GM23338 (cell line): Measurements from ENCODE around the gene FMO2. TPM values are rescaled to one million over a fixed set of nuclear protein-coding genes. Genes with fewer than 3 reads are reported as not detected.
A peak's percentile ranks its signal among the peaks of the same experiment; 100 is the strongest.

Source experiments
- ATAC-seq: fragments of 200-7000 bp; cut with Tn5 transposase; 3 replicates; pipeline ENCODE4 v1.9.1; 2020
- DNase-seq: peaks from one replicate; pipeline ENCODE4 v3.0.0-alpha.2; 2015; ENCODE audit warnings: low spot score
- H2AFZ ChIP-seq: fragments of 200-600 bp; sonication (generic); 2 replicates; pipeline ENCODE4 v1.8.0; 2016; ENCODE audit warnings: antibody characterized with exemption, mild to moderate bottlenecking, moderate library complexity
- H3F3A ChIP-seq: fragments of 200-600 bp; sonication (generic); replicated peaks from 2 replicates; pipeline ENCODE4 v1.8.0; 2017; ENCODE audit warnings: antibody characterized with exemption, mixed run types, low read depth
- H3K27ac ChIP-seq: fragments of 200-600 bp; sonication (generic); 2 replicates; pipeline ENCODE4 v1.6.1; 2016; ENCODE audit warnings: low read depth
- H3K27me3 ChIP-seq: fragments of 200-600 bp; sonication (generic); 2 replicates; pipeline ENCODE4 v1.8.0; 2016; ENCODE audit warnings: mild to moderate bottlenecking, mixed run types, moderate library complexity; ENCODE audit not compliant: insufficient read depth
- H3K36me3 ChIP-seq: fragments of 200-600 bp; sonication (generic); 2 replicates; pipeline ENCODE4 v1.8.0; 2016; ENCODE audit warnings: mild to moderate bottlenecking; ENCODE audit not compliant: insufficient read depth
- H3K4me1 ChIP-seq: fragments of 200-600 bp; sonication (generic); 2 replicates; pipeline ENCODE4 v1.8.0; 2016; ENCODE audit warnings: mild to moderate bottlenecking, moderate library complexity; ENCODE audit not compliant: insufficient read depth
- H3K4me2 ChIP-seq: fragments of 200-600 bp; sonication (generic); 2 replicates; pipeline ENCODE4 v1.7.1; 2017; ENCODE audit warnings: mixed run types
- H3K4me3 ChIP-seq: fragments of 200-600 bp; sonication (generic); 2 replicates; pipeline ENCODE4 v1.6.1; 2016; ENCODE audit warnings: mixed run types
- H3K79me2 ChIP-seq: fragments of 200-600 bp; sonication (generic); replicated peaks from 2 replicates; pipeline ENCODE4 v1.8.0; 2017; ENCODE audit warnings: mild to moderate bottlenecking; ENCODE audit not compliant: insufficient read depth
- H3K9me2 ChIP-seq: fragments of 200-600 bp; sonication (generic); 2 replicates; pipeline ENCODE4 v1.8.0; 2017; ENCODE audit not compliant: insufficient read depth
- H4K20me1 ChIP-seq: fragments of 200-600 bp; sonication (generic); replicated peaks from 2 replicates; pipeline ENCODE4 v1.8.0; 2017; ENCODE audit warnings: mild to moderate bottlenecking; ENCODE audit not compliant: insufficient read depth
- H3K27ac Mint-ChIP-seq: 2 replicates; pipeline ENCODE4 v1.8.0; 2020; ENCODE audit warnings: inconsistent platforms, mild to moderate bottlenecking, moderate library complexity, mixed read lengths
- H3K27me3 Mint-ChIP-seq: 3 replicates; pipeline ENCODE4 v1.8.0; 2022; ENCODE audit warnings: low read depth, mild to moderate bottlenecking, moderate library complexity, mixed read lengths, inconsistent platforms; ENCODE audit not compliant: insufficient read depth, poor library complexity
- H3K36me3 Mint-ChIP-seq: 3 replicates; pipeline ENCODE4 v1.8.0; 2021; ENCODE audit warnings: low read depth, mild to moderate bottlenecking, inconsistent platforms, moderate library complexity, mixed read lengths
- H3K4me1 Mint-ChIP-seq: 3 replicates; pipeline ENCODE4 v1.8.0; 2020; ENCODE audit warnings: mild to moderate bottlenecking, inconsistent platforms, mixed read lengths
- H3K4me3 Mint-ChIP-seq: 3 replicates; pipeline ENCODE4 v1.8.0; 2021; ENCODE audit warnings: moderate library complexity, mild to moderate bottlenecking, inconsistent platforms, mixed read lengths
- H3K9me3 Mint-ChIP-seq: 3 replicates; pipeline ENCODE4 v1.8.0; 2020; ENCODE audit warnings: moderate library complexity, mild to moderate bottlenecking, inconsistent platforms, mixed read lengths
- CREB1 ChIP-seq: fragments of 250-450 bp; sonication (Bioruptor Pico); IDR thresholded peaks from 2 replicates; pipeline ENCODE4 v1.5.0; 2020; ENCODE audit warnings: low read depth, mild to moderate bottlenecking, moderate library complexity
- CTCF ChIP-seq, 2 experiments: fragments of 200-600 bp in 1 of 2; sonication (generic) in 1 of 2; conservative IDR thresholded peaks; 2 replicates each; pipeline versions ENCODE4 v1.5.1 to v1.6.1; 2016 to 2017; ENCODE audit warnings: antibody characterized with exemption in 2 of 2, low read depth in 2 of 2, mild to moderate bottlenecking in 2 of 2, moderate library complexity in 1 of 2
- ETS1 ChIP-seq: IDR thresholded peaks from 2 replicates; pipeline ENCODE4 v1.6.1; 2016; ENCODE audit warnings: antibody characterized with exemption
- EZH2phosphoT487 ChIP-seq: fragments of 200-600 bp; sonication (generic); IDR thresholded peaks from one replicate; pipeline ENCODE4 v1.8.1; 2018; ENCODE audit warnings: antibody characterized with exemption; ENCODE audit not compliant: unreplicated experiment
- JUNB ChIP-seq: IDR thresholded peaks from one replicate; pipeline ENCODE4 v1.6.1; 2016; ENCODE audit warnings: antibody characterized with exemption; ENCODE audit not compliant: unreplicated experiment
- NANOG ChIP-seq: IDR thresholded peaks from 2 replicates; pipeline ENCODE4 v1.6.1; 2016; ENCODE audit warnings: antibody characterized with exemption, borderline replicate concordance
- REST ChIP-seq: IDR thresholded peaks from one replicate; pipeline ENCODE4 v1.6.1; 2018; ENCODE audit warnings: antibody characterized with exemption; ENCODE audit not compliant: unreplicated experiment
- polyA plus RNA-seq: library from polyadenylated mRNA; unstranded; fragments of >200 nt; fragmentation: Nextera tagmentation; extraction: Ambion mirVana; gene quantifications from 2 replicates; pipeline ENCODE4 v1.2.1, GENCODE V29; 2016
- total RNA-seq: library from RNA; depleted of rRNA; stranded (reverse); fragments of >200 nt; shearing (Covaris generic); gene quantifications from 2 replicates; pipeline ENCODE4 v1.2.3, GENCODE V29; 2014
- TF ChIP-seq, protein P1 (sequence below): fragments of 250-450 bp; sonication (Bioruptor Pico); IDR thresholded peaks from 2 replicates; pipeline ENCODE4 v1.5.0; 2020; ENCODE audit warnings: mild to moderate bottlenecking, moderate library complexity

FMO2 gene
- total and polyA plus RNA-seq, 2 experiments from 2014 or later: 0.31 TPM; not detected in 1

- no peak for TF ChIP-seq ETS1
- TF ChIP-seq REST: no peak
- TF ChIP-seq JUNB: no peak
Observed at GRCh38 chr1:171231326-171231725, 46.2 kb downstream of the FMO2 start (continued).

- H3K27me3 Mint-ChIP-seq: peaks cover 7% of the 10 kb centered on the region
- H3K36me3 Mint-ChIP-seq: peaks cover 4% of the 10 kb centered on the region; the same call in 1 of the 3 replicates
- no peaks in the 10 kb centered on the region for H3K79me2 ChIP-seq
- H4K20me1 ChIP-seq: no peaks in the 10 kb centered on the region
- peak overlapping the region; percentile 35; the same call in 1 of the 2 replicates for H2AFZ ChIP-seq
- no peaks in the 10 kb centered on the region for H3K36me3 ChIP-seq
- no peak overlapping the region for H3K4me2 ChIP-seq
- H3K9me3 Mint-ChIP-seq: peaks cover 5% of the 10 kb centered on the region; the same call in 1 of the 3 replicates
- H3K27ac ChIP-seq: no peak overlapping the region
- H3K4me1 ChIP-seq: no peaks in the 10 kb centered on the region
- ATAC-seq (no peak), DNase-seq (no peak)
- H3K4me3 Mint-ChIP-seq: no peak overlapping the region
- H3K4me1 Mint-ChIP-seq: no peaks in the 10 kb centered on the region
- H3K27ac Mint-ChIP-seq: no peak overlapping the region
- no peaks in the 10 kb centered on the region for H3K27me3 ChIP-seq
- H3K9me2 ChIP-seq: peaks cover 7% of the 10 kb centered on the region; the same call in 1 of the 2 replicates
- H3F3A ChIP-seq: no peaks in the 10 kb centered on the region
- H3K4me3 ChIP-seq: no peak overlapping the region
- TF ChIP-seq CTCF (conservative IDR thresholded peaks at IDR 0.05; ENCODE audit: low read depth in 2 of 2) (no peak), REST (no peak), CREB1 (CRISPR knock-in tag) (no peak), EZH2phosphoT487 (no peak), NANOG (no peak)
- TF ChIP-seq, protein P1, sequence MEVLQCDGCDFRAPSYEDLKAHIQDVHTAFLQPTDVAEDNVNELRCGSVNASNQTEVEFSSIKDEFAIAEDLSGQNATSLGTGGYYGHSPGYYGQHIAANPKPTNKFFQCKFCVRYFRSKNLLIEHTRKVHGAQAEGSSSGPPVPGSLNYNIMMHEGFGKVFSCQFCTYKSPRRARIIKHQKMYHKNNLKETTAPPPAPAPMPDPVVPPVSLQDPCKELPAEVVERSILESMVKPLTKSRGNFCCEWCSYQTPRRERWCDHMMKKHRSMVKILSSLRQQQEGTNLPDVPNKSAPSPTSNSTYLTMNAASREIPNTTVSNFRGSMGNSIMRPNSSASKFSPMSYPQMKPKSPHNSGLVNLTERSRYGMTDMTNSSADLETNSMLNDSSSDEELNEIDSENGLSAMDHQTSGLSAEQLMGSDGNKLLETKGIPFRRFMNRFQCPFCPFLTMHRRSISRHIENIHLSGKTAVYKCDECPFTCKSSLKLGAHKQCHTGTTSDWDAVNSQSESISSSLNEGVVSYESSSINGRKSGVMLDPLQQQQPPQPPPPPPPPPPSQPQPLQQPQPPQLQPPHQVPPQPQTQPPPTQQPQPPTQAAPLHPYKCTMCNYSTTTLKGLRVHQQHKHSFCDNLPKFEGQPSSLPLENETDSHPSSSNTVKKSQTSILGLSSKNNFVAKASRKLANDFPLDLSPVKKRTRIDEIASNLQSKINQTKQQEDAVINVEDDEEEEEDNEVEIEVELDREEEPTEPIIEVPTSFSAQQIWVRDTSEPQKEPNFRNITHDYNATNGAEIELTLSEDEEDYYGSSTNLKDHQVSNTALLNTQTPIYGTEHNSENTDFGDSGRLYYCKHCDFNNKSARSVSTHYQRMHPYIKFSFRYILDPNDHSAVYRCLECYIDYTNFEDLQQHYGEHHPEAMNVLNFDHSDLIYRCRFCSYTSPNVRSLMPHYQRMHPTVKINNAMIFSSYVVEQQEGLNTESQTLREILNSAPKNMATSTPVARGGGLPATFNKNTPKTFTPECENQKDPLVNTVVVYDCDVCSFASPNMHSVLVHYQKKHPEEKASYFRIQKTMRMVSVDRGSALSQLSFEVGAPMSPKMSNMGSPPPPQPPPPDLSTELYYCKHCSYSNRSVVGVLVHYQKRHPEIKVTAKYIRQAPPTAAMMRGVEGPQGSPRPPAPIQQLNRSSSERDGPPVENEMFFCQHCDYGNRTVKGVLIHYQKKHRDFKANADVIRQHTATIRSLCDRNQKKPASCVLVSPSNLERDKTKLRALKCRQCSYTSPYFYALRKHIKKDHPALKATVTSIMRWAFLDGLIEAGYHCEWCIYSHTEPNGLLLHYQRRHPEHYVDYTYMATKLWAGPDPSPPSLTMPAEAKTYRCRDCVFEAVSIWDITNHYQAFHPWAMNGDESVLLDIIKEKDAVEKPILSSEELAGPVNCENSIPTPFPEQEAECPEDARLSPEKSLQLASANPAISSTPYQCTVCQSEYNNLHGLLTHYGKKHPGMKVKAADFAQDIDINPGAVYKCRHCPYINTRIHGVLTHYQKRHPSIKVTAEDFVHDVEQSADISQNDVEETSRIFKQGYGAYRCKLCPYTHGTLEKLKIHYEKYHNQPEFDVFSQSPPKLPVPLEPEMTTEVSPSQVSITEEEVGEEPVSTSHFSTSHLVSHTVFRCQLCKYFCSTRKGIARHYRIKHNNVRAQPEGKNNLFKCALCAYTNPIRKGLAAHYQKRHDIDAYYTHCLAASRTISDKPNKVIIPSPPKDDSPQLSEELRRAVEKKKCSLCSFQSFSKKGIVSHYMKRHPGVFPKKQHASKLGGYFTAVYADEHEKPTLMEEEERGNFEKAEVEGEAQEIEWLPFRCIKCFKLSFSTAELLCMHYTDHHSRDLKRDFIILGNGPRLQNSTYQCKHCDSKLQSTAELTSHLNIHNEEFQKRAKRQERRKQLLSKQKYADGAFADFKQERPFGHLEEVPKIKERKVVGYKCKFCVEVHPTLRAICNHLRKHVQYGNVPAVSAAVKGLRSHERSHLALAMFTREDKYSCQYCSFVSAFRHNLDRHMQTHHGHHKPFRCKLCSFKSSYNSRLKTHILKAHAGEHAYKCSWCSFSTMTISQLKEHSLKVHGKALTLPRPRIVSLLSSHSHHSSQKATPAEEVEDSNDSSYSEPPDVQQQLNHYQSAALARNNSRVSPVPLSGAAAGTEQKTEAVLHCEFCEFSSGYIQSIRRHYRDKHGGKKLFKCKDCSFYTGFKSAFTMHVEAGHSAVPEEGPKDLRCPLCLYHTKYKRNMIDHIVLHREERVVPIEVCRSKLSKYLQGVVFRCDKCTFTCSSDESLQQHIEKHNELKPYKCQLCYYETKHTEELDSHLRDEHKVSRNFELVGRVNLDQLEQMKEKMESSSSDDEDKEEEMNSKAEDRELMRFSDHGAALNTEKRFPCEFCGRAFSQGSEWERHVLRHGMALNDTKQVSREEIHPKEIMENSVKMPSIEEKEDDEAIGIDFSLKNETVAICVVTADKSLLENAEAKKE: no peak
Observed at GRCh38 chr1:171233183-171233582, 48.1 kb downstream of the FMO2 start.
